ENCODE data around the gene PLEKHA8. TPM values are rescaled to one million over a fixed set of nuclear protein-coding genes. Genes with fewer than 3 reads are reported as not detected.

PLEKHA8 gene
- total RNA-seq, 2 donors from 2014 or later = 11.7 to 14.9 TPM

GRCh38 chr7:29996321-29996720 is 31.9 kb upstream of the PLEKHA8 start:
- no peak for TF ChIP-seq CTCF (IDR thresholded peaks at IDR 0.05)
- DNase-seq = no peak
- Histone ChIP-seq H3K9me3 (no peaks in the 10 kb centered on the region), H3K4me1 (no peaks in the 10 kb centered on the region), H3K27ac (no peak overlapping the region), H3K4me3 (no peak overlapping the region), H3K36me3 (no peaks in the 10 kb centered on the region), H3K9ac (ENCODE audit: low read depth in 2 of 2, low read length in 2 of 2) (no peak overlapping the region), H3K27me3 (no peaks in the 10 kb centered on the region)
- intact Hi-C loops (cut with DNase I) = no loop called here

GRCh38 chr7:29998489-29998888 is 29.7 kb upstream of the PLEKHA8 start:
- intact Hi-C loops (cut with DNase I) = no loop called here
- Histone ChIP-seq H3K9me3 (no peaks in the 10 kb centered on the region), H3K9ac (ENCODE audit: low read depth in 2 of 2, low read length in 2 of 2) (no peak overlapping the region), H3K4me3 (no peak overlapping the region), H3K36me3 (no peaks in the 10 kb centered on the region), H3K27me3 (no peaks in the 10 kb centered on the region), H3K27ac (no peak overlapping the region), H3K4me1 (no peaks in the 10 kb centered on the region)
- no peak for DNase-seq
- TF ChIP-seq CTCF (IDR thresholded peaks at IDR 0.05) = no peak

GRCh38 chr7:30001998-30002397 is 26.2 kb upstream of the PLEKHA8 start:
- no peaks in the 10 kb centered on the region for H3K9me3 ChIP-seq
- H3K4me3 ChIP-seq = no peak overlapping the region
- H3K36me3 ChIP-seq = no peaks in the 10 kb centered on the region
- TF ChIP-seq CTCF (IDR thresholded peaks at IDR 0.05) = no peak
- DNase-seq = no peak
- no peak overlapping the region for H3K9ac ChIP-seq (ENCODE audit: low read depth in 2 of 2, low read length in 2 of 2)
- no peak overlapping the region for H3K27ac ChIP-seq
- H3K27me3 ChIP-seq = no peaks in the 10 kb centered on the region
- H3K4me1 ChIP-seq = no peaks in the 10 kb centered on the region
- intact Hi-C loops (cut with DNase I) = no loop called here

GRCh38 chr7:30003098-30003497 is 25.1 kb upstream of the PLEKHA8 start:
- no peak for TF ChIP-seq CTCF (IDR thresholded peaks at IDR 0.05)
- H3K4me3 ChIP-seq = no peak overlapping the region
- H3K27me3 ChIP-seq = no peaks in the 10 kb centered on the region
- DNase-seq = no peak
- H3K36me3 ChIP-seq = no peaks in the 10 kb centered on the region
- H3K9ac ChIP-seq (ENCODE audit: low read depth in 2 of 2, low read length in 2 of 2) = no peak overlapping the region
- intact Hi-C loops (cut with DNase I) = no loop called here
- no peaks in the 10 kb centered on the region for H3K9me3 ChIP-seq
- H3K27ac ChIP-seq = no peak overlapping the region
- no peaks in the 10 kb centered on the region for H3K4me1 ChIP-seq

- Histone ChIP-seq H3K9ac (ENCODE audit: low read depth in 2 of 2, low read length in 2 of 2) (no peak overlapping the region), H3K27me3 (no peaks in the 10 kb centered on the region), H3K9me3 (no peaks in the 10 kb centered on the region), H3K4me3 (no peak overlapping the region), H3K4me1 (no peaks in the 10 kb centered on the region), H3K27ac (no peak overlapping the region), H3K36me3 (no peaks in the 10 kb centered on the region)
- intact Hi-C loops (cut with DNase I) = no loop called here
- TF ChIP-seq CTCF (IDR thresholded peaks at IDR 0.05) = no peak
- DNase-seq = no peak
These were observed 22.7 kb upstream of the PLEKHA8 start for GRCh38 chr7:30005464-30005863.

- Histone ChIP-seq H3K36me3 (no peaks in the 10 kb centered on the region), H3K27ac (no peak overlapping the region), H3K4me1 (no peaks in the 10 kb centered on the region), H3K27me3 (no peaks in the 10 kb centered on the region), H3K9me3 (no peaks in the 10 kb centered on the region), H3K4me3 (no peak overlapping the region), H3K9ac (ENCODE audit: low read depth in 2 of 2, low read length in 2 of 2) (no peak overlapping the region)
- DNase-seq = no peak
- intact Hi-C loops (cut with DNase I) = no loop called here
- no peak for TF ChIP-seq CTCF (IDR thresholded peaks at IDR 0.05)
These were observed 18.2 kb upstream of the PLEKHA8 start for GRCh38 chr7:30010021-30010420.
